Activated CD8-positive, alpha-beta memory T cell treated with anti-CD3 and anti-CD28 coated beads for 1 hour (primary cell): ENCODE results near the gene PA2G4.
A peak's percentile ranks its signal among the peaks of the same experiment; 100 is the strongest.
"Not testable (repeated sequence)": the region's sequence is repeated elsewhere in the genome, so short reads cannot be mapped to it uniquely, and the experiment has no call there.

Source experiments
- DNase-seq, 2 donors: peaks; one replicate each; pipeline ENCODE4 v3.0.0-alpha.2; 2020; ENCODE audit warnings: low read depth in 1 of 2; ENCODE audit errors: extremely low read depth in 1 of 2

PA2G4 gene

GRCh38 chr12:56098592-56098991 lies 5.8 kb upstream of the PA2G4 start:
- DNase-seq, result no peak

GRCh38 chr12:56099787-56100186 lies 4.6 kb upstream of the PA2G4 start:
- DNase-seq, result no peak

- no peak for DNase-seq
Measured at GRCh38 chr12:56101045-56101444, 3.3 kb upstream of the PA2G4 start.

- no peak for DNase-seq
Measured at GRCh38 chr12:56102683-56103065, 1.7 kb upstream of the PA2G4 start.

- no peak for DNase-seq
Measured at GRCh38 chr12:56103066-56103711, 1.2 kb upstream of the PA2G4 start.

GRCh38 chr12:56103823-56104108 lies 593 bp upstream of the PA2G4 start:
- DNase-seq, result no peak

- DNase-seq, result no peak
Measured at GRCh38 chr12:56104815-56105608, 653 bp downstream of the PA2G4 start.

- DNase-seq, result no peak
Measured at GRCh38 chr12:56105609-56105902, 1.2 kb downstream of the PA2G4 start.

GRCh38 chr12:56107242-56107641 lies 2.9 kb downstream of the PA2G4 start:
- DNase-seq, result no peak

- no peak for DNase-seq
Measured at GRCh38 chr12:56110571-56110970, 6.2 kb downstream of the PA2G4 start.

GRCh38 chr12:56114084-56114483 lies 9.7 kb downstream of the PA2G4 start:
- DNase-seq, result no peak

- no peak for DNase-seq
Measured at GRCh38 chr12:56115329-56115728, 11.0 kb downstream of the PA2G4 start.

GRCh38 chr12:56116267-56117081 lies 12.1 kb downstream of the PA2G4 start, which contains the start of gene RPL41:
RPL41 (plus strand) TSS chr12:56116633.
- DNase-seq, result peak; percentile 81 to 89

GRCh38 chr12:56117082-56117706 lies 12.8 kb downstream of the PA2G4 start:
- not testable (repeated sequence) for DNase-seq

- peak; percentile 92 to 93 for DNase-seq
Measured at GRCh38 chr12:56117778-56118687, 13.7 kb downstream of the PA2G4 start, which contains the start of gene ZC3H10. ZC3H10 (plus strand) TSS chr12:56118266; CDS start chr12:56120563, 2,297 bp downstream.

GRCh38 chr12:56118688-56119357 lies 14.5 kb downstream of the PA2G4 start:
- no peak for DNase-seq

- no peak for DNase-seq
Measured at GRCh38 chr12:56119361-56119796, 15.0 kb downstream of the PA2G4 start.

GRCh38 chr12:56120158-56120846 lies 15.9 kb downstream of the PA2G4 start:
- DNase-seq, result no peak

- no peak for DNase-seq
Measured at GRCh38 chr12:56121204-56121870, 17.0 kb downstream of the PA2G4 start.
